ENCODE data around the gene HDC. TPM values are rescaled to one million over a fixed set of nuclear protein-coding genes. Genes with fewer than 3 reads are reported as not detected.

The HDC gene
- polyA plus RNA-seq, 1 donor (not counting 4 experiments of a cell fraction or from before 2014, with no cell fraction given), result not detected

DNA sequence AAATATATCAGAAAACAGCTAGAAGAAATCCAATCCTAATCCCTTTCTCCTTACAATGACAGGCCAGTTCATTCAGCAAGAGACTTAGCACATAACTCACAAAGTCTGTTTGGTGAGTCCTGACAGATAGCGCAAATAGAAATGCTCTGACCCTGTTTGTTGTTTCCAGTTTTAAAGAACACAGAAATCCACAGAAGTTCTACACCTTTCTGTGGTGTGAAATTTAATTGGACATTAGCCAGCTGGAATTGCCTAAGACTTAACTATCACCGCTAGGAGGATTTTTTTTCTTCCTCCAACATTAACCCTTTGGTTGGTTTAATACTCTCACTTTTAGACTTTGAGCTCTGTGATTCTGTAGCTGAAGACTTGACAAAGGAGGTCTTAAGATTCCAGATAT is 30.8 kb downstream of the HDC start:
- H3K27ac ChIP-seq (ENCODE audit: control insufficient read depth, insufficient read depth, low read length), result no peak overlapping the region
- H3K4me1 ChIP-seq (ENCODE audit: control insufficient read depth, extremely low read depth, insufficient read depth, low read length), result no peaks in the 10 kb centered on the region
- dilution Hi-C loops (cut with MboI; ENCODE audit: extremely low pct_ligation_motif_present, low sequenced_read_pairs), result no loop called here
- no peak for DNase-seq (ENCODE audit: low read depth, low spot score)
- no peaks in the 10 kb centered on the region for H3K27me3 ChIP-seq (ENCODE audit: control insufficient read depth, extremely low read depth, insufficient read depth, low read length)
- H3K9ac ChIP-seq (ENCODE audit: control insufficient read depth, extremely low read depth, insufficient read depth, low read length), result no peak overlapping the region
- H3K4me3 ChIP-seq (ENCODE audit: control insufficient read depth in 2 of 3, extremely low read depth in 1 of 3, insufficient read depth in 2 of 3, low read depth in 1 of 3, low read length in 3 of 3), result no peak overlapping the region
- no peak overlapping the region for H3K4me2 ChIP-seq (ENCODE audit: control insufficient read depth, extremely low read depth, insufficient read depth, low read depth, low read length)
- TF ChIP-seq, protein P1, sequence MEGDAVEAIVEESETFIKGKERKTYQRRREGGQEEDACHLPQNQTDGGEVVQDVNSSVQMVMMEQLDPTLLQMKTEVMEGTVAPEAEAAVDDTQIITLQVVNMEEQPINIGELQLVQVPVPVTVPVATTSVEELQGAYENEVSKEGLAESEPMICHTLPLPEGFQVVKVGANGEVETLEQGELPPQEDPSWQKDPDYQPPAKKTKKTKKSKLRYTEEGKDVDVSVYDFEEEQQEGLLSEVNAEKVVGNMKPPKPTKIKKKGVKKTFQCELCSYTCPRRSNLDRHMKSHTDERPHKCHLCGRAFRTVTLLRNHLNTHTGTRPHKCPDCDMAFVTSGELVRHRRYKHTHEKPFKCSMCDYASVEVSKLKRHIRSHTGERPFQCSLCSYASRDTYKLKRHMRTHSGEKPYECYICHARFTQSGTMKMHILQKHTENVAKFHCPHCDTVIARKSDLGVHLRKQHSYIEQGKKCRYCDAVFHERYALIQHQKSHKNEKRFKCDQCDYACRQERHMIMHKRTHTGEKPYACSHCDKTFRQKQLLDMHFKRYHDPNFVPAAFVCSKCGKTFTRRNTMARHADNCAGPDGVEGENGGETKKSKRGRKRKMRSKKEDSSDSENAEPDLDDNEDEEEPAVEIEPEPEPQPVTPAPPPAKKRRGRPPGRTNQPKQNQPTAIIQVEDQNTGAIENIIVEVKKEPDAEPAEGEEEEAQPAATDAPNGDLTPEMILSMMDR (optimal IDR thresholded peaks at IDR 0.05 in 1 of 3, IDR thresholded peaks at IDR 0.05 in 1 of 3, conservative IDR thresholded peaks at IDR 0.05 in 1 of 3; ENCODE audit: extremely low read depth in 1 of 3, insufficient read depth in 2 of 3, low read length in 3 of 3), result no peak
- TF ChIP-seq EZH2 (IDR thresholded peaks at IDR 0.05; ENCODE audit: low read length), result no peak
- H3K9me1 ChIP-seq (ENCODE audit: control insufficient read depth, extremely low read depth, insufficient read depth, low read length), result no peaks in the 10 kb centered on the region
- no peaks in the 10 kb centered on the region for H4K20me1 ChIP-seq (ENCODE audit: control insufficient read depth, extremely low read depth, insufficient read depth, low read length)
- no peak for FAIRE-seq
- H3K9me3 ChIP-seq (ENCODE audit: control insufficient read depth, low read depth, low read length), result no peaks in the 10 kb centered on the region
- H3K36me3 ChIP-seq (ENCODE audit: control insufficient read depth in 2 of 2, extremely low read depth in 1 of 2, insufficient read depth in 2 of 2, low read length in 2 of 2), result no peaks in the 10 kb centered on the region
- no peaks in the 10 kb centered on the region for H3K79me2 ChIP-seq (ENCODE audit: control insufficient read depth, insufficient read depth, low read length)
- no peak overlapping the region for H2AFZ ChIP-seq (ENCODE audit: control insufficient read depth, low read length)

DNA sequence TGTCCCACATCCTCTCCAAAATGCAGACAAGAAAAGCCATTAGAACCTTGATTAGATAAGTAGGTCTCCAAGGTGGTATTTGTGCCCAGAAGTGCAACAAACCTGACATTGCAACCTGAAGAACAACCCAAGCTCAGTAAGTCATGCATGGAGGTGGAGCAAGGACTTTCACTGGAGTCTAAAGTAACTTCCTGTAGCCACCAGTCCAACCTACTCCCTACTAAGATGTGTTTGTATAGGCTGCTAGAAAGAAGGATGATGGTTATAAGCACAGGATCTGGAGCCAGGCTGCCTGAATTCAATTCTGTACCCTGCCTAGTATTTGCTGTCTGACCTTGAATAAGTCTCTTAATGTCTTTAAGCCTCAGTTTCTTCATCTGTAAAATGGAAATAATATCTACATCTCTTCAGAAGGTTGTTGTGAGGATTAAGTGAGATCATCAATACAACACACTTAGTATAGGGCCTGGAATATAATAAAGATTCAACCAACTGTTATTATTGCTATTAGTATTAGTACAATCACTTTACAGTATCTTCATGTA is 32.3 kb downstream of the HDC start:
- Histone ChIP-seq H3K4me2 (ENCODE audit: control insufficient read depth, extremely low read depth, insufficient read depth, low read depth, low read length) (no peak overlapping the region), H3K36me3 (ENCODE audit: control insufficient read depth in 2 of 2, extremely low read depth in 1 of 2, insufficient read depth in 2 of 2, low read length in 2 of 2) (no peaks in the 10 kb centered on the region), H3K9me1 (ENCODE audit: control insufficient read depth, extremely low read depth, insufficient read depth, low read length) (no peaks in the 10 kb centered on the region), H3K9ac (ENCODE audit: control insufficient read depth, extremely low read depth, insufficient read depth, low read length) (no peak overlapping the region), H3K9me3 (ENCODE audit: control insufficient read depth, low read depth, low read length) (no peaks in the 10 kb centered on the region), H2AFZ (ENCODE audit: control insufficient read depth, low read length) (no peak overlapping the region), H3K27me3 (ENCODE audit: control insufficient read depth, extremely low read depth, insufficient read depth, low read length) (no peaks in the 10 kb centered on the region), H3K27ac (ENCODE audit: control insufficient read depth, insufficient read depth, low read length) (no peak overlapping the region), H4K20me1 (ENCODE audit: control insufficient read depth, extremely low read depth, insufficient read depth, low read length) (no peaks in the 10 kb centered on the region), H3K79me2 (ENCODE audit: control insufficient read depth, insufficient read depth, low read length) (no peaks in the 10 kb centered on the region), H3K4me3 (ENCODE audit: control insufficient read depth in 2 of 3, extremely low read depth in 1 of 3, insufficient read depth in 2 of 3, low read depth in 1 of 3, low read length in 3 of 3) (no peak overlapping the region), H3K4me1 (ENCODE audit: control insufficient read depth, extremely low read depth, insufficient read depth, low read length) (no peaks in the 10 kb centered on the region)
- FAIRE-seq, result no peak
- DNase-seq (ENCODE audit: low read depth, low spot score), result no peak
- dilution Hi-C loops (cut with MboI; ENCODE audit: extremely low pct_ligation_motif_present, low sequenced_read_pairs), result no loop called here
- TF ChIP-seq, protein P1 (optimal IDR thresholded peaks at IDR 0.05 in 1 of 3, IDR thresholded peaks at IDR 0.05 in 1 of 3, conservative IDR thresholded peaks at IDR 0.05 in 1 of 3; ENCODE audit: extremely low read depth in 1 of 3, insufficient read depth in 2 of 3, low read length in 3 of 3), result no peak
- TF ChIP-seq EZH2 (IDR thresholded peaks at IDR 0.05; ENCODE audit: low read length), result no peak
